Smooth muscle cell (in vitro differentiated cells): ENCODE results near the gene AGL. TPM values are rescaled to one million over a fixed set of nuclear protein-coding genes. Genes with fewer than 3 reads are reported as not detected.
"Not testable (repeated sequence)": the region's sequence is repeated elsewhere in the genome, so short reads cannot be mapped to it uniquely, and the experiment has no call there.

Experiments used
- DNase-seq: peaks from one replicate; lab custom pipeline; 2025; ENCODE audit not compliant: unreplicated experiment; lab: John Stamatoyannopoulos, UW
- H2AFZ ChIP-seq: fragments of 200-600 bp; sonication (generic); 2 replicates; pipeline ENCODE4 v1.6.0; 2016; ENCODE audit warnings: antibody characterized with exemption, low read depth, mild to moderate bottlenecking
- H3F3A ChIP-seq: fragments of 200-600 bp; sonication (generic); 2 replicates; pipeline ENCODE4 v1.6.0; 2017; ENCODE audit warnings: antibody characterized with exemption, low read depth
- H3K27ac ChIP-seq: fragments of 200-600 bp; sonication (generic); 2 replicates; pipeline ENCODE4 v1.5.1; 2016; ENCODE audit warnings: low read depth, mild to moderate bottlenecking
- H3K27me3 ChIP-seq: fragments of 200-600 bp; sonication (generic); 2 replicates; pipeline ENCODE4 v1.6.1; 2016; ENCODE audit warnings: low read depth, mild to moderate bottlenecking
- H3K36me3 ChIP-seq: fragments of 200-600 bp; sonication (generic); 2 replicates; pipeline ENCODE4 v1.5.1; 2016; ENCODE audit warnings: low read depth
- H3K4me1 ChIP-seq: fragments of 200-600 bp; sonication (generic); 2 replicates; pipeline ENCODE4 v1.5.1; 2016; ENCODE audit warnings: low read depth
- H3K4me2 ChIP-seq: fragments of 200-600 bp; sonication (generic); 2 replicates; pipeline ENCODE4 v1.6.0; 2016; ENCODE audit warnings: mild to moderate bottlenecking
- H3K4me3 ChIP-seq: fragments of 200-600 bp; sonication (generic); 2 replicates; pipeline ENCODE4 v1.5.1; 2016; ENCODE audit warnings: mild to moderate bottlenecking
- H3K79me2 ChIP-seq: fragments of 200-600 bp; sonication (generic); 2 replicates; pipeline ENCODE4 v1.6.0; 2016; ENCODE audit warnings: low read depth, mild to moderate bottlenecking
- H3K9ac ChIP-seq: fragments of 200-600 bp; sonication (generic); 2 replicates; pipeline ENCODE4 v1.6.0; 2016; ENCODE audit warnings: low read depth
- H3K9me3 ChIP-seq: fragments of 200-600 bp; sonication (generic); replicated peaks from 2 replicates; pipeline ENCODE4 v1.5.1; 2016; ENCODE audit warnings: low read depth
- H4K20me1 ChIP-seq: fragments of 200-600 bp; sonication (generic); 2 replicates; pipeline ENCODE4 v1.6.0; 2016; ENCODE audit warnings: low read depth
- WGBS: methylation state at CpG from one replicate; pipeline ENCODE4 v1.1.7; 2016; ENCODE audit warnings: low lambda C conversion rate; 5-methylcytosine and 5-hydroxymethylcytosine counted together
- polyA plus RNA-seq: library from polyadenylated mRNA; unstranded; fragments of >200 nt; fragmentation: Nextera tagmentation; extraction: Ambion mirVana; gene quantifications from 2 replicates; pipeline ENCODE4 v1.2.1, GENCODE V29; 2016
- total RNA-seq: library from RNA; depleted of rRNA; stranded (reverse); fragments of >200 nt; gene quantifications from 2 replicates; pipeline ENCODE4 v1.2.3, GENCODE V29; 2014
- TF ChIP-seq, protein P1 (sequence below): fragments of 200-600 bp; sonication (generic); IDR thresholded peaks from 2 replicates; pipeline ENCODE4 v1.5.1; 2017; ENCODE audit warnings: borderline replicate concordance, mild to moderate bottlenecking, antibody characterized with exemption; ENCODE audit not compliant: insufficient read depth, poor library complexity, severe bottlenecking

The AGL gene
- total and polyA plus RNA-seq, 2 experiments from 2014 or later, result 5.1 to 18.3 TPM

- DNase-seq, H2AFZ ChIP-seq, H4K20me1 ChIP-seq, H3K27ac ChIP-seq, H3K4me2 ChIP-seq, H3F3A ChIP-seq, H3K9ac ChIP-seq, H3K27me3 ChIP-seq, H3K9me3 ChIP-seq, H3K4me1 ChIP-seq, H3K4me3 ChIP-seq, H3K36me3 ChIP-seq, H3K79me2 ChIP-seq: not testable (repeated sequence)
- WGBS, result 59% methylated on average over 7 of the region's 7 CpGs
These were observed 13.7 kb upstream of the AGL start for GRCh38 chr1:99836171-99837103.

DNA sequence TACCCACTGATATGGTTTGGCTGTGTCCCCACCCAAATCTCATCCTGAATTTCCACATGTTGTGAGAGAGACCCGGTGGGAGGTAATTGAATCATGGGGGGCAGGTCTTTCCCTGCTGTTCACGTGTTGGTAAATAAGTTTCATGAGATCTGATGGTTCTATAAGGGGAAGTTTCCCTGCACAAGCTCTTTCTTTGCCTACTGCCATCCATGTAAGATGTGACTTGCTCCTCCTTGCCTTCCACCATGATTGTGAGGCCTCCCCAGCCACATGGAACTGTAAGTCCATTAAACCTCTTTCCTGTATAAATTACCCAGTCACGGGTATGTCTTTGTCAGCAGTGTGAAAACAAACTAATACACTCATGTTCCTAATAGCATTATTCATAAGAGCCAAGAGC lies 9.8 kb upstream of the AGL start:
- not testable (repeated sequence) for H3K4me1 ChIP-seq, H3K4me2 ChIP-seq, H3K9me3 ChIP-seq, H3K36me3 ChIP-seq, H3K79me2 ChIP-seq, H3K27me3 ChIP-seq, H3K27ac ChIP-seq, H4K20me1 ChIP-seq, DNase-seq, H2AFZ ChIP-seq, H3K9ac ChIP-seq, H3F3A ChIP-seq, H3K4me3 ChIP-seq
- WGBS, result 85% methylated on average over 3 of the region's 3 CpGs

- H3K9ac ChIP-seq, result no peak overlapping the region
- no peak overlapping the region for H2AFZ ChIP-seq
- H3K4me3 ChIP-seq, result no peak overlapping the region
- no peaks in the 10 kb centered on the region for H3K9me3 ChIP-seq
- TF ChIP-seq, protein P1, sequence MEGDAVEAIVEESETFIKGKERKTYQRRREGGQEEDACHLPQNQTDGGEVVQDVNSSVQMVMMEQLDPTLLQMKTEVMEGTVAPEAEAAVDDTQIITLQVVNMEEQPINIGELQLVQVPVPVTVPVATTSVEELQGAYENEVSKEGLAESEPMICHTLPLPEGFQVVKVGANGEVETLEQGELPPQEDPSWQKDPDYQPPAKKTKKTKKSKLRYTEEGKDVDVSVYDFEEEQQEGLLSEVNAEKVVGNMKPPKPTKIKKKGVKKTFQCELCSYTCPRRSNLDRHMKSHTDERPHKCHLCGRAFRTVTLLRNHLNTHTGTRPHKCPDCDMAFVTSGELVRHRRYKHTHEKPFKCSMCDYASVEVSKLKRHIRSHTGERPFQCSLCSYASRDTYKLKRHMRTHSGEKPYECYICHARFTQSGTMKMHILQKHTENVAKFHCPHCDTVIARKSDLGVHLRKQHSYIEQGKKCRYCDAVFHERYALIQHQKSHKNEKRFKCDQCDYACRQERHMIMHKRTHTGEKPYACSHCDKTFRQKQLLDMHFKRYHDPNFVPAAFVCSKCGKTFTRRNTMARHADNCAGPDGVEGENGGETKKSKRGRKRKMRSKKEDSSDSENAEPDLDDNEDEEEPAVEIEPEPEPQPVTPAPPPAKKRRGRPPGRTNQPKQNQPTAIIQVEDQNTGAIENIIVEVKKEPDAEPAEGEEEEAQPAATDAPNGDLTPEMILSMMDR, result no peak
- no peaks in the 10 kb centered on the region for H3K79me2 ChIP-seq
- H3K27me3 ChIP-seq, result no peaks in the 10 kb centered on the region
- H3K36me3 ChIP-seq, result no peaks in the 10 kb centered on the region
- H3K4me1 ChIP-seq, result no peaks in the 10 kb centered on the region
- H4K20me1 ChIP-seq, result no peaks in the 10 kb centered on the region
- no peak overlapping the region for H3K27ac ChIP-seq
- no peaks in the 10 kb centered on the region for H3F3A ChIP-seq
- 86% methylated on average over 2 of the region's 2 CpGs for WGBS
- no peak for DNase-seq
- no peak overlapping the region for H3K4me2 ChIP-seq
These were observed 6.4 kb upstream of the AGL start for GRCh38 chr1:99843760-99844159.

GRCh38 chr1:99845201-99845600 lies 5.0 kb upstream of the AGL start:
- DNase-seq, result not testable (repeated sequence)

DNA sequence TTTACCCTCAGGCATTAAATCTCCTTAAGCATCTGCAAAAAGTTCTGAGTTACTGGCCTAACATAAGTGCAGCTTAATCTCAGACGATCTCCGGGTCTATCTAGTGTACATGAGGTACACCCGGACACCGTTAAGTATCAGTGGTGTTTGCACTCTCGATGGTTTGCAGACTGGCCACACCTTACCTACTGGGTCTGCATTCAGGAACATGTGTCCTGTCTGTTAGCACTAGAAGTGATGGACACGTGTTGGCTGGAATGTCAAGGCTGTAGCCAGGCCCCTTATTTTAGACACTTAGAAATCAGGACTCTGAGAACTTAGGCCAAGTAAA lies 783 bp upstream of the AGL start:
- WGBS, result 58% methylated on average over 6 of the region's 6 CpGs
- no peaks in the 10 kb centered on the region for H3K36me3 ChIP-seq
- TF ChIP-seq, protein P1, result no peak
- peak overlapping the region; percentile 20 for H3K27ac ChIP-seq
- peak overlapping the region; percentile 72 for H3K9ac ChIP-seq
- H3F3A ChIP-seq, result peaks cover 5% of the 10 kb centered on the region
- H3K4me1 ChIP-seq, result peaks cover 16% of the 10 kb centered on the region
- H3K4me2 ChIP-seq, result peak overlapping the region; percentile 96
- H3K9me3 ChIP-seq, result no peaks in the 10 kb centered on the region
- H2AFZ ChIP-seq, result peak overlapping the region; percentile 100
- H3K4me3 ChIP-seq, result peak overlapping the region; percentile 79
- H3K79me2 ChIP-seq, result no peaks in the 10 kb centered on the region
- DNase-seq, result no peak
- H3K27me3 ChIP-seq, result no peaks in the 10 kb centered on the region
- no peaks in the 10 kb centered on the region for H4K20me1 ChIP-seq

More at GRCh38 chr1:99845201-99845600, 5.0 kb upstream of the AGL start:
- not testable (repeated sequence) for H3K4me2 ChIP-seq, H3K27ac ChIP-seq, H3K27me3 ChIP-seq, H3K9me3 ChIP-seq, H4K20me1 ChIP-seq, H3K4me1 ChIP-seq, H3K79me2 ChIP-seq, H3K4me3 ChIP-seq, H2AFZ ChIP-seq, H3K36me3 ChIP-seq, H3K9ac ChIP-seq, H3F3A ChIP-seq
- 71% methylated on average over 9 of the region's 9 CpGs for WGBS
